GM19452 (cell line): ENCODE data around the gene UBE2F.
A peak's percentile ranks its signal among the peaks of the same experiment; 100 is the strongest.
"Not testable (repeated sequence)": the region's sequence is repeated elsewhere in the genome, so short reads cannot be mapped to it uniquely, and the experiment has no call there.

Experiments
- ATAC-seq: cut with Tn5 transposase; IDR thresholded peaks from one replicate; pipeline ENCODE4 v1.9.1; 2021; ENCODE audit not compliant: unreplicated experiment

The UBE2F gene

DNA sequence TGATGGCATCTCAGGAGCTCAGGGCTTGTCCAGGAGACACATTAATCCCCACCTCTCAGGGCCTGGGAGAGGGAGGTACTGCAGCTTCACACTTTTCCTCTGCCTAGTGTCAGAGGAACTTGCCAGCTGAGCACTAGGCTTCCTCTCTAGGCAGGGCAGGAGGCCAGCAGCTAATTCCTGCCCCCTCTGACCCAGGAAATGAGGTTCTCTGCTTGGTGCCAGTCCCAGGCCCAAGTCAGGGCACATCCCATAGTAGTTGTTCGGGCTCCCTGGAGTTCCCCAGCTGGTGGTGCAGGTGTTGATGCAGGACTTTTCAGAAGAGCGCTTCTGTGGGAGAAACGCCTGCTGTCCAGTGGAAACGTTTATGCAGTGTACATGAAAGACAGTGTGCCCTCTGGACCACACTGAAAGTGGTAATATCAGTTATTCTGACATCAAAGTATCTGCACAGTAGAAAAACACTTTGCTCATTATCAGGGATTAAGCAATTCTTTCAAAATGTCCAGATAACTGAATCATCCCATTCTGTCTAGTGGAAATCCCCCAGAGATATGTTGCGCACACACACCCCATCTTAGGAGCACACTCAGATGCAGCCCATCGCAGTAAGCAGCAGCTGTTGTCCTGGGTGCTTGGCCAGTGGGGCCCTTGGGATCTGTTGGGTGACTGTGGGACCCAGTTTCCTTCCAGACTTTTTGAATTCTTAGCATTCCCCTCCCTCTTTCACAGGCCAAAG is 76.2 kb downstream of the UBE2F start:
- ATAC-seq, result no peak

DNA sequence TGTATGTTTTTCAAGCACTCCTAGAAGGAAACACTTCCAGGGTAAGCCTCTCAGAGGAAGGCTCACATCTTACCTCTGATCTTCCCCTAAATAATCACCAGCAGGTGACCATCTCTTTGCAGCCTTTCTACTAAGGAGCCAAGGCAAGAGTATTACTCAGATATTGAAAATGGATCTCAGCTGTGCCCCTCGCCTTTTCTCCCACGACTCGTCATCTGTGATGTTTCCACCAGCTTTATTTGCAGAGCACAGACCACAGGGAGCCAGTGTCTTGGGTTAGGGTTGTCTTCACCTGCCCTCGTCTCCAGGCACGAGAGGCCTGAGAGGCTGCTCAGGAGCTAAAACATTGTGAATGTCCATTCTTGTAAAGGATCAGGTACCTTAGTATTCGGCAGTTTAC is 77.0 kb downstream of the UBE2F start:
- no peak for ATAC-seq

DNA sequence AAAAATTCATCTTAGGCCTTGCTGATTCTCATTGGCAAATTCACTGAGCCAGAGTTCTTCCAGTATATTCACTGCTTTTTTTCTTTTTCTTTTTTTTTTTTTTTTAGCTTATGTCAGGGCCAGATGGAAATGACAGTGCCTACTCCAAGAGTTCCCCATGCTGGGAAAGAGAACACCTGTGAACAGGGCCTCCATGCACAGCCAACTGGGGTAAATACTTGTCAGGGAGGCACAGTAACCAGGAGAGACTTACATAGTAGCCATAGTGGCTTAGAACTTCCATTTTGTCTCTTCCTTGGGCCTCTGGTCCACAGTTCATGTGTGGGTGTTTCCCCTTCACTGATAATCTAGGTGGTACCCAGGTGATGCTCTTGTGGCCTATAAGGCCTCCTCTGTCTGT is 78.8 kb downstream of the UBE2F start:
- no peak for ATAC-seq

DNA sequence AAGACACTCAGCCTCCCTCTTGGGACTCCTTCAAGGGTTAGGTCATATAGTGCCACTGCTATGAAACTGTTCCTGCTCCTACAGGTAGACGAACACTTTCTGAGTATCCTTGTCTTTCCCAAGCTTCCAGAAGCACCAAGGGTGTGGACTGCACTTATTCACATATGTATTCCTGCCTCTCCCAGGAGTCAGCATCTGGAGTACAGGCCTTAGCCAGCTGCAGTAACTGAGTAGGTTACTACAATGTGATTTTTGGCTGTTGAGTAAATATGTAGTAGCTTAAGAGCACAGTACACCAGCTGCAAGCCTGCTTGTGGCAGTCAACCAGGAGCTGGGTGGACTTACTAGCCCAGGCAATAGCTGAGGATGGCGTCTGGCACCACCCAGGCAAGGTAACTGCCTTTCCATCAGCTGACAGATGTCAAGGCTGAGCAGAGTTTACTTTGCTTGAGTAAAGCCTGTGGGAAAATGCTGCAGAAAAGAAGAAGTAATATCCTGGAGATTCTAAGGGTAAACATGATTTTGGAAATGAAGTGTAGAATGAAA is 80.0 kb downstream of the UBE2F start:
- no peak for ATAC-seq

DNA sequence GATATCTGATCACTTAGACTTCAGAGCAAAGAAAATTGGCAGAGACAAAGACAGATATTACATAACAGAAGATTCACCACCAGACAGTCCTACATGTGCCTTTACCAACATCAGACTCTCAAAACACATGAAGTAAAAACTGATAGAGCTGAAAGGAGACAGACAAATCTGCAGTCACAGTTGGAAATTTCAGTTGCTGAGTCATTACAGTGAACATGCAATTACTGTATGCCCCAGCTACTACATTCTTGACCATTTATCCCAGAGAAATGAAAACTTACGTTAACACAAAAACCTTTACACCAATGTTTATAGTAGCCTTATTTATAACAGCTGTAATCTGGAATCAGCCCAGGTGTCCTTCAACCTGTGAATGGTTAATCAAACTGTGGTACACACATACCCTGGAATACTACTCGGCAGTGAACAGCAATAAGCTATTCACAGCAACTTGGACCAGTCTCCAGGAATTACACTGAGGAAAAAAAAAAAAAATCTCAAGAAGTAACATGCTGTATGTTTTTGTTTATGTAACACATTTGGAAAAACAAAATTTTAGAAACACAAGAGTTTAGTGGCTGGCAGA is 86.5 kb downstream of the UBE2F start:
- no peak for ATAC-seq

DNA sequence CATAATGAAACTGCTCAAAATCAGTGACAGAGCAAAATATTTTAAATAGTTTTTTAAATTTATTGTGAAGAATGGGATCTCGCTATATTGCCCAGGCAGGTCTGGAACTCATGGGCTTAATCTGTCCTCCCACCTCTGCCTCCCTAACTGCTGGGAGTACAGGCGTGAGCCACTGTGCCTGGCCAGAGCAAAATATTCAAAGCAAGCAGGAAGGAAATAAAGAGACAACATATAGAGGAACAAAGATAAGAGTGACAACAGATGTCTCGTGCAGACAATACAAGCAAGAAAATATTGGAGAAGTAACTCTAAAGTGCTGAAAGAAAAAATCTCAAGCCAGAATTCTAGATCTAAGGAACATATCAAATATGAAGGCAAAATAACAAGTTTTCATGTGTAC is 89.0 kb downstream of the UBE2F start:
- ATAC-seq, result no peak

DNA sequence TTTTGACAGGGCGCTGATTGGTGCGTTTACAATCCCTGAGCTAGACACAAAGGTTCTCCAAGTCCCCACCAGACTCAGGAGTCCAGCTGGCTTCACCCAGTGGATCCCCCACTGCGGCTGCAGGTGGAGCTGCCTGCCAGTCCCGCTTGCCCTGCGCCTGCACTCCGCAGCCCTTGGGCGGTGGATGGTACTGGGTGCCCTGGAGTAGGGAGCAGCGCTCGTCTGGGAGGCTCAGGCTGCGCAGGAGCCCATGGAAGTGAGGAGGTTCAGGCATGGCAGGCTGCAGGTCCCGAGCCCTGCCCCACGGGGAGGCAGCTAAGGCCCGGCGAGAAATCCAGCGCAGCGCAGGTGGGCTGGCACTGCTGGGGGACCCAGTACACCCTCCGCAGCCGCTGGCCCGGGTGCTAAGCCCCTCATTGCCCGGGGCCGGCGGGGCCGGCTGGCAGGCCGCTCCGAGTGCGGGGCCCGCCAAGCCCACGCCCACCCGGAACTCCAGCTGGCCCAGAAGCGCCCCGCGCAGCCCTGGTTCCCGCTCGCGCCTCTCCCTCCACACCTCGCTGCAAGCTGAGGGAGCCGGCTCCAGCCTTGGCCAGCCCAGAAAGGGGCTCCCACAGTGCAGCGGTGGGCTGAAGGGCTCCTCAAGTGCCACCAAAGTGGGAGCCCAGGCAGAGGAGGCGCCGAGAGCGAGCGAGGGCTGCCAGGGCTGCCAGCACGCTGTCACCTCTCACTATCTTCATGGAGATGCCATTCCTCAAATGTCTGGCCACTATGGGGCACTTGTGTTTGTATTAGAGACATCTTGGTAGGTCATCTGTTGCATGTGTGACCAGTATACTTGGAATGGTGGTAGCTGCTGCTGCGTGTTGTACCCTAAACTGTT is 91.1 kb downstream of the UBE2F start:
- ATAC-seq, result not testable (repeated sequence)

DNA sequence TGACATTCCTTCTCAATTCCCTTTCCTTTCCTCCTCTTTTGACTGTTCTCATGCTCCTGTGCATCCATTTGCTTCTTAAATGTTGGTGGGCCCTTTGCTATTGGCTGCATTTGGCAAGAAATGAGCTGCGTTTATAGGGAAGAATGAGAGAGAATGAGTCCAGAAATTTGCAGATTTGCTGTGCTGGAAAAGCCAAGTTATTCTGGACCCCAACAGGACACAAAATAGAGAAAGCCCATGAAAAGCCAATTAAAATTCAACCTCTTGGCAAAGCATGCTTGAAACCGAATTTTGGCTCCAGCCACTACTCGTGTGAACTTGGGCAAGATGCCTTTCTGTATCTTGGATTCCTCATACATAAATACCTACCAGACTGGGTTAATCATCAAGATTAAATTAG is 92.7 kb downstream of the UBE2F start:
- ATAC-seq, result no peak

DNA sequence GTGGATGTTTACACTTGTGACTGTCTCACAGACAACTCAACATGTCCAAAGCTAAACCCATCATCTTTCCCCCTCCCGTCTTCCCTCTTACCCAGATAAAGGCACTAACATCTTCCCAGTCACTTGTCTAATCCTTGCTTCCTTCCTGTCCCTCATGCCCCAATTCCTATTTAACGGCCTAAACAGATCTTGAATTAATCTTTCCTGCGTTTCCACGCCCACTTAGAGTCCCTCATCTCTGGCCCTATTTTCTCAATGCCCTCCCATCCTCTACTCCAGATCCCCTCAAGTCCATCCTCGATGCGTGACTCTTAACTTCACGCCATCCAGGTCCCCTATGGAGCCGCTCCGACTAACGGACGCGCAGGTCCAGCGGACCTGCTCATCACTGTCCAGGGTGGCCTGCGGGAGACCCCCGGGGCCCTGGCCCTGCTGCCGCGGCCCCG is 93.3 kb downstream of the UBE2F start:
- no peak for ATAC-seq

DNA sequence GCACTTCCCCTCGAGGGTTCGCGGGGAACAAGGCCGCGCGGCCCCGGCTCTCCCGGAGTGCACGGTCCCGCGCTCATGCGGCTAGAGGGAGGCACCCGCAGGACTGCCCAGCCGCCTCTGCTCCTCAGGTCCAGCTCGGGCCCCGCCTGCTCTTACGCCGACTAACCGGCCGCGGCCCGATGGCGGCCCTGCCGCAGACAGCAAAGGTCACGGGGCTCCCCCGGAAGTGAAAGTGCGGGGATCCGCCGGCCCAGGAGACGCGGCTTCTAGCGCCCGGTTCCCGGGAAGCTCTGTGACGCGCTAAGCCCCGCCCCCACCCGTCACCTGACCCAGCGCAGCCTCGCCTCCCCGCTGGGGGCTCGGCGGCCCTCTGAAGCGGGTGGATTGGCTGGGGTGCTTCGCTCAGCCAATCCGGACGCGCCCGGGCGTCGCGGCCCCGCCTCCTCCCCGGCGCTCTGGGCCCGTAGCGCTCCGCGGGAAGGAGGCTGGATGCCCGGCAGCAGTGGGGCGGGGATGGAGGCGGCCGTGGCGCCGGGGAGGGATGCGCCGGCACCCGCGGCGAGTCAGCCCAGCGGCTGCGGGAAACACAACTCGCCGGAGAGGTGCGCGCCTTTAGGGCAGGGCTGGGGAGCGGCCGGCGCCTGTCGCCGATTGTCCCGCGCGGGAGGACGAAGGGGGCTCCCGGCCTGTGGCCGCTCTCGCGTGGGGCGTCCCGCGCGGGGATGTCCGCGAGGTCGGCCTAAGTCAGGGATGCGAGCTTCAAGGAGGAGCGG is 93.9 kb downstream of the UBE2F start, which contains the start of gene SCLY:
Gene SCLY, plus strand, starts transcription at position 460 of the 773 bp plus-strand sequence. Its CDS starts 54 bp downstream, at position 514.
- ATAC-seq, result peak; percentile 95

DNA sequence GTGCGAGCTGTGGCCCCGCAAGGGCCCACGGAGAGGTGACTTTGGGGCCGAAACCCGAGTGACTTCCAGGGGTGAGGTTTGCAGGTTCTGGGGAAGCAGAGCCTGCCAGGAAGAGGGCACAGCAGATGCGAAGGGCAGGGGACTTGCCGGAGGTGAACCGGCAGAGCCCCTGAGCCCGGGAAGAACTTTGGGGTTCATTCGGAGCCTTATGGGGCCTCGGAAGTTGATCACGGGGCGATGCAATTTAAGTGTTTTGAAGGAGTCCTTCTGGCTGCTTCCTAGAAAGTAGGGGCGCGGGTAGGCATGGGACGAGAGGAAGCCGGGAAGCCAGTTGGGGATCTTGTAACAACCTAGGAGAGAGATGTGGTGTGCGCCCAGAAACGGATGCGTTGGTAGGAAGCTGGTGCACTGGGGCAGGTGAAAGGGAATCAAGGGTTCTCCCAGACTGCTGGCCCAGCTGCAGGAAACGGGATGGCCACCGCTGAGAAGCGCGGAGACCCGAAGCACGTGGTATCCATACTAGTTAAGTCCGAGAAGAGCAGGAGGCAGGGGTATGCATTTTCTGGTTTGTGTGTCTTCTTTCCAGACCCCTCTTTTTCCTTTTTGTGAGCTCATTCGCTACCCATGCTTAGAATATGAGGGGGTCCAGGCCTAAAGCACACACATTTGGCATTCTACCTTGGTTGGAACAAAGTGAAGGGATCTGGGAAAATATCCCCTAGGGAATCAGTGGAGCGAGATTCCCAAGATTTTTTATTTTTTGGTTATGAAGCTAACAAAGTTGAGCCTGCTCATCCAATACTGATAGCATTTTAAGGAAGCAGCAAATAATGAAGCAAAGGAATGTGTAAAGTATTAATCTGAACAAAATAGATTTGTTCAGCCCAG is 94.7 kb downstream of the UBE2F start:
- no peak for ATAC-seq

DNA sequence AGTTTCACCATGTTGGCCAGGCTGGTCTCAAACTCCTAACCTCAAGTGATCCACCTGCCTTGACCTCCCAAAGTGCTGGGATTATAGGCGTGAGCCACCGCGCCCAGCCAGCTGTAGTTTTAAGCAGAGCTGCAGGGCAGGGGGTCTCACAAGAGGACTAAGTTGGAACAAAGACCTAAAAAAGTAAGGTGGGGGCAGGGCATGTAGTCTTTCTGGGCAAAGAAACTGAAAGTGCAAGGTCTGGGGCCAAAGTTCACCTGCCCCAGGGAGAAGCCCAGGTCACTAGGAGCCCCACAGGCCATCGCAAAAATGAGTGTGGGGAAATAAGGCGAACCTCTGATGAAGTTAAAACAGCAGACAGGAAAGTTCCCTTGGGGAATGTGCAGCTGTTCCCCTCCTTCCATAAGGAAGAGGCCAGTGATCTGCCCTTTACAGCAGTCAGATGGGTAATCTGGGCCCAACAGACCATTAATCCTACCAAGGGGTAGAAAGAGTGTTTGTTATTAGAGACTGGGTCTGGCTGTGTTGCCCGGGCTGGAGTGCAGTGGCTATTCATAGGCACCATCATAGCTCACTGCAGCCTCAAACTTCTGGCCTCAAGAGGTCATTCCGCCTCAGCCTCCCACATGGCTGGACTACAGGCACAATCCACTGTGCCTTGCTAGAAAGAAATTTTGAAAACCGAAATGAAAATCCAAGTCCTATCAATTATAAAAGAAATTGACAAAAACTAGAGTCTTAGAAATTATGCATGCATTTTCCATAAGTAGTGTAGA is 96.8 kb downstream of the UBE2F start:
- no peak for ATAC-seq

DNA sequence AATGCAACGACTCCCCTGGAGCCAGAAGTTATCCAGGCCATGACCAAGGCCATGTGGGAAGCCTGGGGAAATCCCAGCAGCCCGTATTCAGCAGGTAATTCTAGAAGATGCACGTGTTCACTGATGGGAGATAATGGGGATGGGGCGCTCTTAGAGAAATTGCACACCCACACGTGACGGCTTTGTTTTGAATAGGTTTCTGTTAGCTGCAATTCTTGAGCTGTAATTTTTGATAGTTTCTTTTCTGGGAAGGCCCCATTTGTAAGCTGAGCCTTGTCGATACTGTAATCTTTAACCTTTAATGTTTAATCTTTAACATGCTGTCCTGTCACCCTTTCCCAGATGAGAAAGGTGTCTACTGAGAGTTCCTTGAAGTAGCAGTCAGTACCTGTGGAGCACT is 97.6 kb downstream of the UBE2F start:
- no peak for ATAC-seq

DNA sequence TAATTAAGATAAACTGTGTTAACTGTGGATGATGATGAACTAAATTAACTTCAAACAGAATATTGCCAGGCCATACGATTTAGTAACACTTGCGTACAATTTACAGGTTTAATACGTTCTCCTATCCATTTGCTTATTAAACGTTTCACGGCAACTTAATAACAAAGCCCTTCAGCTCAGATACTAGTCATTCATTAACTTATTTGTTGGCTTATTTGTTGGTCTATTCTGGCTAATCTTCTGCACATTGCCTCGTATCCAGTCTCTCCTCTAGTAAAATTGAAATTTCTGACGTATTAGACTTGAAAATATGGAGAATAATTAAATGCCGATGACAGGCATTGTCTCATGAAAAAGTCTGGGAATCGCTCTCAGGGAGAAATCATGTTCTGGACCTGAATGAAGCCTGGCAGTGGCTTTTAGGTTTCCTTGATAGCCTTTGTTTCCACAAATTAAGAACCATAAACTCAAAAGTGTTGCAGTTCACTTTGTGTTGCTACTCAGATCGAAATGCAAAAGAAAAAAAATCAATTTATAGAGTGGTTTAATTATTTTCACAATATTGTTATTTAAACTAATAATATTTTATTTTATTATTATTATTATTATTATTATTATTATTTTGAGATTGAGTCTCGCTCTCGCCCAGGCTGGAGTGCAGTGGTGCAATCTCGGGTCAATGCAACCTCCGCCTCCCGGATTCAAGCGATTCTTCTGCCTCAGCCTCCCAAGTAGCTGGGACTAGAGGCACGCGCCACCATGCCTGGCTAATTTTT is 98.4 kb downstream of the UBE2F start:
- no peak for ATAC-seq

DNA sequence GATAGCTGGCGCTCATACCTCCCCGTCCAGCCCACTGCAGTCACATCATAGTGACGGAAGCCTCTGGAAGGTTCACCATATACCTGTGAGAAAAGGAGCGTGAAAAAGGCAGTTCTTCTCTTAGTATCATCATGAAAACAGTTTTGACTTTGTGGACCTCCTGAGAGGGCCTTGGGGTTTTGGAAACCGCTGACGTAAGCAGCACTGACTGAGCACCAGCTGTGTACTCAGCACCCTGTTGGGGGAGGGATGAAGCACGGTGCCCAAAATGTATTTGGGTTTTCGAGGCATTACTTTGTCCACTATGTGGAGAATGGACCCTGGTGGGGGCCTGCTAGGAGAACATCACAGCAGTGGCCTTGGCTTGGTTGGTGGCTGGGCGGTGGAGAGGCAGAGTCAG is 99.4 kb downstream of the UBE2F start:
- no peak for ATAC-seq

DNA sequence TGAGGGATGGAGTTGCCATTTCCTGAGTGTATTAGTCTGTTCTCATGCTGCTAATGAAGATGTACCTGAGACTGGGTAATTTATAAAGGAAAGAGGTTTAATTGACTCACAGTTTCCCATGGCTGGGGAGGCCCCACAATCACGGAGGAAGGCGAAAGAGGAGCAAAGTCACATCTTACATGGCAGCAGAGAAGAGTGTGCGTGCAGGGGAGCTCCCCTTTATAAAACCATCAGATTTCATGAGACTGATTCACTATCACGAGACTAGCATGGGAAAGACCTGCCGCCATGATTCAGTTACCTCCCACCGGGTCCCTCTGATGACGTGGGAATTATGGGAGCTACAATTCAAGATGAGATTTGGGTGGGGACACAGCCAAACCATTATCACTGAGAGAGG is 99.9 kb downstream of the UBE2F start:
- not testable (repeated sequence) for ATAC-seq

DNA sequence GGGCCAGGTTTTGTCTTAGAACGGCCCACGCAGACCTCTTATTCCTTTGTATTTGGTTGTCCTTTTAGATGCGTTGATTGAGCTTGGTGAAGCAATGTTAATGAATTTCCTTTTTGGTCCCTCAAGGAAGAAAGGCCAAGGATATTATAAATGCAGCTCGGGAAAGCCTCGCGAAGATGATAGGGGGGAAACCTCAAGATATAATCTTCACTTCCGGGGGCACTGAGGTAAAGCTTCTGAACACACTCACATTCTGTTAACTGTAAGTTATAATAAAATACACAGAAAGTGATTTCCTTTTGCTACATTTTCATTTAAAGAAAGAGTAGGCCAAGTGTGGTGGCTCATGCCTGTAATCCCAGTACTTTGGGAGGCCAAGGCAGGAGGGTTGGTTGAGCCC is 101.1 kb downstream of the UBE2F start:
- no peak for ATAC-seq

DNA sequence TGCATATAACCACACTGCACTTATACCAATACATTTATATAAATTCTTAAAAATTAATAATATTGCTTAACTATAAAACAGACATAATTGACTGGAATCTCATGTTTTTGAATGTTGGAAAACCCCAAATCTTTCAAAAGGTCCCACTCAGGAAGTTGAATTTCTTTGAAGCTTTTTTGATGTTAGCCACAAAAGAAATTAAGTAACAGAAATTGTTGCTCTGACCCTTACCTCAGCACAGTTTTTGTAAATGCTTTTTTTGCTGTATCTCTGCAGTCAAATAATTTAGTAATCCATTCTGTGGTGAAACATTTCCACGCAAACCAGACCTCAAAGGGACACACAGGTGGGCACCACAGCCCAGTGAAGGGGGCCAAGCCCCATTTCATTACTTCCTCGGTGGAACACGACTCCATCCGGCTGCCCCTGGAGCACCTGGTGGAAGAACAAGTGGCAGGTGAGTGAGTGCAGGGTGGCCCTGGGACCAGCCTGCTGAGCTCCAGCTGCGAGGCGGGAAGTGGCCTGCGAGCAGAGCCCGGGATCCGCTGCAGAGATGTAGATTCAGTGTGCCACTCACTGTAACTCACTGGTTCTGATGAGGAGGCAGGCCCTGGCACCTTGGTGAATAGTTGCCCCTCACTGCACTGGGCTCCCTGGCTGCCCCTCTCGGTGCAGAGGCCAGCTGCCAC is 102.4 kb downstream of the UBE2F start:
- ATAC-seq, result no peak
